Mesenchymal stem cell (in vitro differentiated cells and primary cell): ENCODE results near the gene KLHL22.
A peak's percentile ranks its signal among the peaks of the same experiment; 100 is the strongest.
"Not testable (repeated sequence)": the region's sequence is repeated elsewhere in the genome, so short reads cannot be mapped to it uniquely, and the experiment has no call there.

Experiments used
- DNase-seq: peaks from one replicate; pipeline ENCODE4 v3.0.0-alpha.2; 2013
- H2AFZ ChIP-seq: one replicate; pipeline ENCODE4 v1.6.1; 2013; ENCODE audit warnings: low read depth, mild to moderate bottlenecking, control low read depth, inconsistent platforms, low read length, moderate library complexity
- H2AK5ac ChIP-seq: 2 replicates; pipeline ENCODE4 v1.6.1; 2013; ENCODE audit warnings: low read length, moderate library complexity, mild to moderate bottlenecking, inconsistent platforms; ENCODE audit not compliant: severe bottlenecking
- H2BK120ac ChIP-seq: one replicate; pipeline ENCODE4 v1.6.1; 2013; ENCODE audit warnings: low read depth, mild to moderate bottlenecking, inconsistent platforms, low read length, moderate library complexity
- H2BK12ac ChIP-seq, 2 experiments: one replicate each; pipeline ENCODE4 v1.6.1; 2013; ENCODE audit warnings: inconsistent platforms in 2 of 2, low read length in 2 of 2, mild to moderate bottlenecking in 2 of 2, moderate library complexity in 2 of 2, control low read depth in 1 of 2
- H2BK15ac ChIP-seq: one replicate; pipeline ENCODE4 v1.6.1; 2013; ENCODE audit warnings: mild to moderate bottlenecking, low read depth, inconsistent platforms; ENCODE audit not compliant: poor library complexity, severe bottlenecking
- H2BK5ac ChIP-seq: 2 replicates; pipeline ENCODE4 v1.6.1; 2013; ENCODE audit warnings: low read depth, mild to moderate bottlenecking, low read length, control low read depth, inconsistent platforms; ENCODE audit not compliant: poor library complexity, severe bottlenecking
- H3K14ac ChIP-seq, 2 experiments: one replicate each; pipeline ENCODE4 v1.6.1; 2013; ENCODE audit warnings: inconsistent platforms in 2 of 2, low read length in 2 of 2, control low read depth in 1 of 2, mild to moderate bottlenecking in 1 of 2, moderate library complexity in 1 of 2
- H3K18ac ChIP-seq, 2 experiments: one replicate each; pipeline ENCODE4 v1.6.1; 2013; ENCODE audit warnings: inconsistent platforms in 2 of 2, low read length in 2 of 2, control low read depth in 1 of 2, low read depth in 1 of 2, mild to moderate bottlenecking in 1 of 2
- H3K23ac ChIP-seq, 2 experiments: one replicate each; pipeline ENCODE4 v1.6.1; 2013; ENCODE audit warnings: inconsistent platforms in 2 of 2, low read length in 2 of 2, mild to moderate bottlenecking in 2 of 2, moderate library complexity in 2 of 2, control low read depth in 1 of 2
- H3K27ac ChIP-seq: 2 replicates; pipeline ENCODE4 v1.5.1; 2013; ENCODE audit warnings: mild to moderate bottlenecking, moderate library complexity, low read length, control low read depth, inconsistent platforms; ENCODE audit not compliant: poor library complexity, severe bottlenecking
- H3K27me3 ChIP-seq, 2 experiments: 2 replicates each; pipeline versions ENCODE4 v1.6.1 to v1.7.0; 2013; ENCODE audit warnings: low read length in 2 of 2, mild to moderate bottlenecking in 2 of 2, moderate library complexity in 2 of 2, control low read depth in 1 of 2, inconsistent platforms in 1 of 2; ENCODE audit not compliant: control insufficient read depth in 1 of 2, insufficient read depth in 1 of 2
- H3K36me3 ChIP-seq, 2 experiments: 2 replicates each; pipeline versions ENCODE4 v1.6.1 to v1.7.0; 2013; ENCODE audit warnings: low read length in 2 of 2, control low read depth in 1 of 2, inconsistent platforms in 1 of 2, low read depth in 1 of 2, mild to moderate bottlenecking in 1 of 2; ENCODE audit not compliant: insufficient read depth in 2 of 2, control insufficient read depth in 1 of 2
- H3K4ac ChIP-seq, 2 experiments: one replicate each; pipeline ENCODE4 v1.6.1; 2013; ENCODE audit warnings: inconsistent platforms in 2 of 2, low read length in 2 of 2, mild to moderate bottlenecking in 2 of 2, moderate library complexity in 2 of 2, control low read depth in 1 of 2, low read depth in 1 of 2
- H3K4me1 ChIP-seq: 2 replicates; pipeline ENCODE4 v1.6.1; 2013; ENCODE audit warnings: low read depth, low read length, control low read depth; ENCODE audit not compliant: control insufficient read depth, insufficient read depth
- H3K4me2 ChIP-seq: 2 replicates; pipeline ENCODE4 v1.6.1; 2013; ENCODE audit warnings: low read length, mild to moderate bottlenecking, inconsistent platforms; ENCODE audit not compliant: poor library complexity, severe bottlenecking
- H3K4me3 ChIP-seq, 2 experiments: 2 replicates each; pipeline versions ENCODE4 v1.5.1 to v1.7.0; 2013; ENCODE audit warnings: low read length in 2 of 2, mild to moderate bottlenecking in 2 of 2, control low read depth in 1 of 2, low read depth in 1 of 2; ENCODE audit not compliant: insufficient read depth in 1 of 2
- H3K79me1 ChIP-seq: replicated peaks from 2 replicates; pipeline ENCODE4 v1.6.1; 2013; ENCODE audit warnings: mild to moderate bottlenecking, control low read depth, low read length, inconsistent platforms; ENCODE audit not compliant: poor library complexity, severe bottlenecking
- H3K9ac ChIP-seq: 2 replicates; pipeline ENCODE4 v1.7.0; 2013; ENCODE audit warnings: mild to moderate bottlenecking, low read length, moderate library complexity
- H3K9me3 ChIP-seq: 2 replicates; pipeline ENCODE4 v1.7.0; 2013; ENCODE audit warnings: mild to moderate bottlenecking, low read length; ENCODE audit not compliant: control insufficient read depth
- H4K8ac ChIP-seq: one replicate; pipeline ENCODE4 v1.6.1; 2013; ENCODE audit warnings: inconsistent platforms, mild to moderate bottlenecking, low read length, moderate library complexity
- H4K91ac ChIP-seq: one replicate; pipeline ENCODE4 v1.6.1; 2013; ENCODE audit warnings: mild to moderate bottlenecking, low read length, inconsistent platforms
- WGBS: methylation state at CpG from one replicate; pipeline ENCODE4 v1.1.7; 2013; ENCODE audit warnings: mixed read lengths; 5-methylcytosine and 5-hydroxymethylcytosine counted together

KLHL22 gene

GRCh38 chr22:20509344-20510047 lies 13.9 kb upstream of the KLHL22 start:
- Histone ChIP-seq H3K18ac (peak overlapping the region; percentile 71 to 81), H2BK5ac (no peak overlapping the region), H3K4me1 (peaks cover 21% of the 10 kb centered on the region), H2AK5ac (peak overlapping the region; percentile 72), H2BK120ac (peak overlapping the region; percentile 45), H4K91ac (no peak overlapping the region), H3K4me3 (peak overlapping the region in 1 of 2 experiments; percentile 97), H3K9me3 (no peaks in the 10 kb centered on the region), H3K79me1 (no peaks in the 10 kb centered on the region), H3K4ac (peak overlapping the region in 1 of 2 experiments; percentile 92), H2AFZ (no peak overlapping the region), H3K4me2 (peak overlapping the region; percentile 96), H2BK12ac (no peak overlapping the region), H3K14ac (no peak overlapping the region), H3K23ac (no peak overlapping the region), H4K8ac (peak overlapping the region; percentile 1), H3K9ac (peak overlapping the region; percentile 99), H3K27ac (peak overlapping the region; percentile 94), H2BK15ac (no peak overlapping the region), H3K36me3 (peaks cover 12 to 13% of the 10 kb centered on the region in 2 experiments), H3K27me3 (no peaks in the 10 kb centered on the region)
- whole genome bisulfite sequencing, result 17% methylated on average over 6 of the region's 7 CpGs
- peak; percentile 98 for DNase-seq

GRCh38 chr22:20508815-20509271 lies 13.2 kb upstream of the KLHL22 start:
- no peak overlapping the region for H2BK5ac ChIP-seq
- no peak overlapping the region for H2AFZ ChIP-seq
- H2BK12ac ChIP-seq, result peak overlapping the region; percentile 3 to 65
- no peaks in the 10 kb centered on the region for H3K79me1 ChIP-seq
- H3K4ac ChIP-seq, result peak overlapping the region; percentile 3 to 92
- peak overlapping the region in 1 of 2 experiments; percentile 18 for H3K14ac ChIP-seq
- peak overlapping the region; percentile 11 for H2AK5ac ChIP-seq
- H2BK120ac ChIP-seq, result peak overlapping the region; percentile 45
- H4K91ac ChIP-seq, result peak overlapping the region; percentile 71
- H3K4me3 ChIP-seq, result peak overlapping the region; percentile 30 to 97
- DNase-seq, result no peak
- H3K36me3 ChIP-seq, result peaks cover 8% of the 10 kb centered on the region in 2 experiments
- no peaks in the 10 kb centered on the region for H3K27me3 ChIP-seq
- peak overlapping the region; percentile 23 to 71 for H3K18ac ChIP-seq
- peak overlapping the region in 1 of 2 experiments; percentile 79 for H3K23ac ChIP-seq
- H2BK15ac ChIP-seq, result no peak overlapping the region
- peak overlapping the region; percentile 96 for H3K4me2 ChIP-seq
- peak overlapping the region; percentile 1 for H4K8ac ChIP-seq
- H3K9ac ChIP-seq, result peak overlapping the region; percentile 99
- WGBS, result 47% methylated on average over 10 of the region's 10 CpGs
- no peaks in the 10 kb centered on the region for H3K9me3 ChIP-seq
- peaks cover 24% of the 10 kb centered on the region for H3K4me1 ChIP-seq
- H3K27ac ChIP-seq, result peak overlapping the region; percentile 94

- 6% methylated on average over 21 of the region's 21 CpGs for WGBS
These were observed 12.6 kb upstream of the KLHL22 start for GRCh38 chr22:20508067-20508755.

More at GRCh38 chr22:20508067-20508755, 12.6 kb upstream of the KLHL22 start:
- H3K4ac ChIP-seq, result peak overlapping the region; percentile 95 to 99
- not testable (repeated sequence) for H2AFZ ChIP-seq, H3K79me1 ChIP-seq, H3K27me3 ChIP-seq, DNase-seq, H3K9me3 ChIP-seq, H3K36me3 ChIP-seq
- peak overlapping the region in 1 of 2 experiments; percentile 98 for H3K14ac ChIP-seq
- H3K23ac ChIP-seq, result peak overlapping the region in 1 of 2 experiments; percentile 26
- peak overlapping the region; percentile 94 for H3K27ac ChIP-seq
- peaks cover 25% of the 10 kb centered on the region for H3K4me1 ChIP-seq
- peak overlapping the region; percentile 92 for H4K8ac ChIP-seq
- peak overlapping the region; percentile 59 for H2BK5ac ChIP-seq
- H4K91ac ChIP-seq, result peak overlapping the region; percentile 96
- peak overlapping the region; percentile 99 for H3K9ac ChIP-seq
- peak overlapping the region in 1 of 2 experiments; percentile 30 for H2BK12ac ChIP-seq
- H2BK120ac ChIP-seq, result peak overlapping the region; percentile 54
- peak overlapping the region; percentile 78 to 97 for H3K4me3 ChIP-seq
- peak overlapping the region; percentile 87 to 99 for H3K18ac ChIP-seq
- peak overlapping the region; percentile 89 for H2BK15ac ChIP-seq
- peak overlapping the region; percentile 96 for H3K4me2 ChIP-seq
- peak overlapping the region; percentile 20 for H2AK5ac ChIP-seq
